K562 (cell line): Measurements from ENCODE around the gene MEAF6. TPM values are rescaled to one million over a fixed set of nuclear protein-coding genes. Genes with fewer than 3 reads are reported as not detected.

Source experiments
- ATAC-seq: fragments of 200-7000 bp; cut with Tn5 transposase; 3 replicates; pipeline ENCODE4 v1.9.1; 2020; ENCODE audit warnings: moderate library complexity
- BruUV-seq: library from RNA; stranded (reverse); fragments of 400-500 nt; replicated peaks from 2 replicates; lab custom pipeline; 2021; lab: Mats Ljungman, UMichigan
- CTCF ChIA-PET: fragments of 300-600 bp; formaldehyde crosslinking; extraction: SDS; loops from one replicate; lab custom pipeline; 2021; ENCODE audit warnings: low intra/inter-chr PET ratio; lab: Yijun Ruan, JAX
- POLR2A ChIA-PET: fragments of 300-600, 350-650 bp; sonication (Branson Sonifier 250); formaldehyde crosslinking; extraction: SDS; loops from one replicate; lab custom pipeline; 2021; ENCODE audit warnings: antibody characterized with exemption, inconsistent platforms; lab: Yijun Ruan, JAX
- DNase-seq, 4 experiments: peaks; one replicate each; pipeline versions ENCODE4 v3.0.0 to v3.0.0-alpha.2; 2011 to 2018; ENCODE audit warnings: low spot score in 3 of 4, mixed read lengths in 3 of 4; ENCODE audit errors: extremely low read depth in 1 of 4
- FAIRE-seq: peaks from 2 replicates; lab custom pipeline; 2011; peaks lifted over from hg19 to GRCh38; lab: Jason Lieb, UNC
- H2AFZ ChIP-seq: 2 replicates; pipeline ENCODE4 v1.6.0; 2011; ENCODE audit warnings: low read depth, low read length, control low read depth, inconsistent platforms
- H3K27ac ChIP-seq: fragments of 200-600 bp; 3 replicates; pipeline ENCODE4 v1.8.0; 2011; ENCODE audit warnings: low read depth, mild to moderate bottlenecking, control low read depth, inconsistent platforms, low read length, moderate library complexity, mixed read lengths; ENCODE audit errors: extremely low read depth
- H3K27me3 ChIP-seq, 2 experiments: fragments of 300-600 bp in 1 of 2; 2 replicates in 1 of 2; 3 replicates in 1 of 2; pipeline versions ENCODE4 v1.6.0 to v1.8.0; 2011; ENCODE audit warnings: inconsistent platforms in 2 of 2, low read length in 2 of 2, mild to moderate bottlenecking in 1 of 2, mixed read lengths in 1 of 2, moderate library complexity in 1 of 2; ENCODE audit not compliant: control insufficient read depth in 2 of 2, insufficient read depth in 2 of 2
- H3K36me3 ChIP-seq: fragments of 300-600 bp; 3 replicates; pipeline ENCODE4 v1.8.0; 2011; ENCODE audit warnings: mild to moderate bottlenecking, low read length, inconsistent platforms; ENCODE audit not compliant: control insufficient read depth, insufficient read depth
- H3K4me1 ChIP-seq, 2 experiments: fragments of 200-600 bp in 1 of 2; replicated peaks in 1 of 2; 2 replicates in 1 of 2; 3 replicates in 1 of 2; pipeline versions ENCODE4 v1.5.1 to v1.8.0; 2011; ENCODE audit warnings: inconsistent platforms in 2 of 2, low read length in 2 of 2, mild to moderate bottlenecking in 1 of 2, mixed read lengths in 1 of 2, moderate library complexity in 1 of 2; ENCODE audit not compliant: control insufficient read depth in 2 of 2, insufficient read depth in 2 of 2
- H3K4me2 ChIP-seq: 2 replicates; pipeline ENCODE4 v1.6.1; 2011; ENCODE audit warnings: low read length, control low read depth, inconsistent platforms, mixed read lengths; ENCODE audit not compliant: insufficient read depth
- H3K4me3 ChIP-seq: fragments of 200-600 bp; sonication (generic), shearing (Covaris generic); 2 replicates; pipeline ENCODE4 v1.5.1; 2016; ENCODE audit warnings: control low read depth, inconsistent platforms
- H3K79me2 ChIP-seq: fragments of 200-600 bp; 3 replicates; pipeline ENCODE4 v1.8.0; 2011; ENCODE audit warnings: low read length, inconsistent platforms; ENCODE audit not compliant: control insufficient read depth, insufficient read depth
- H3K9ac ChIP-seq, 2 experiments: 2 replicates each; pipeline versions ENCODE4 v1.6.0 to v1.6.1; 2011; ENCODE audit warnings: low read depth in 2 of 2, low read length in 2 of 2, control low read depth in 1 of 2, inconsistent platforms in 1 of 2, mild to moderate bottlenecking in 1 of 2, mixed read lengths in 1 of 2; ENCODE audit not compliant: insufficient read depth in 1 of 2
- H3K9me1 ChIP-seq: one replicate; pipeline ENCODE4 v1.6.0; 2011; ENCODE audit warnings: inconsistent platforms, mild to moderate bottlenecking, low read length, moderate library complexity; ENCODE audit not compliant: control insufficient read depth, insufficient read depth
- H3K9me3 ChIP-seq: replicated peaks from 2 replicates; pipeline ENCODE4 v1.5.1; 2011; ENCODE audit warnings: low read depth, low read length, inconsistent platforms; ENCODE audit not compliant: control insufficient read depth, insufficient read depth
- H4K20me1 ChIP-seq: replicated peaks from 2 replicates; pipeline ENCODE4 v1.6.1; 2011; ENCODE audit warnings: low read length, inconsistent platforms, mixed read lengths; ENCODE audit not compliant: control insufficient read depth, insufficient read depth
- ARID1B ChIP-seq: fragments of 450-650 bp; IDR thresholded peaks from 2 replicates; pipeline ENCODE4 v1.6.1; 2016; ENCODE audit warnings: antibody characterized with exemption, mild to moderate bottlenecking, inconsistent platforms
- GABPA ChIP-seq: fragments of 200-800 bp; sonication (Bioruptor generic); conservative IDR thresholded peaks from 2 replicates; pipeline ENCODE4 v1.6.1; 2016; ENCODE audit warnings: low read depth, missing genetic modification characterization, missing compliant biosample characterization
- GTF2E2 ChIP-seq: fragments of 200-800 bp; sonication (Bioruptor generic); IDR thresholded peaks from 2 replicates; pipeline ENCODE4 v1.6.1; 2016; ENCODE audit warnings: missing genetic modification characterization, missing compliant biosample characterization
- MAX ChIP-seq: sonication (generic); formaldehyde crosslinking; IDR thresholded peaks from 2 replicates; pipeline ENCODE4 v1.9.0; 2022; ENCODE audit warnings: mild to moderate bottlenecking, missing genetic modification reagents
- NELFE ChIP-seq: IDR thresholded peaks from 2 replicates; pipeline ENCODE4 v1.6.1; 2011; ENCODE audit warnings: mild to moderate bottlenecking; ENCODE audit not compliant: insufficient read depth, insufficient read length
- NONO ChIP-seq, 2 experiments: fragments of 200-400 bp in 1 of 2; fragments of 450-650 bp in 1 of 2; formaldehyde crosslinking in 1 of 2; IDR thresholded peaks; 2 replicates each; pipeline ENCODE4 v1.6.1; 2017; ENCODE audit warnings: low read depth in 2 of 2, mild to moderate bottlenecking in 2 of 2, moderate library complexity in 2 of 2, low read length in 1 of 2
- POLR2H ChIP-seq: IDR thresholded peaks from 2 replicates; pipeline ENCODE4 v1.6.1; 2016; ENCODE audit warnings: missing genetic modification characterization, low read depth, mild to moderate bottlenecking, control low read depth, missing compliant biosample characterization, moderate library complexity
- RERE ChIP-seq: sonication (generic); formaldehyde crosslinking; IDR thresholded peaks from 2 replicates; pipeline ENCODE4 v1.8.0; 2023; ENCODE audit warnings: missing genetic modification reagents, mild to moderate bottlenecking, borderline replicate concordance
- RNF219 ChIP-seq: fragments of 250-450 bp; sonication (Bioruptor Pico); IDR thresholded peaks from 2 replicates; pipeline ENCODE4 v1.5.0; 2022; ENCODE audit warnings: mild to moderate bottlenecking
- ZNF134 ChIP-seq: fragments of 250-450 bp; sonication (Bioruptor Pico); conservative IDR thresholded peaks from 2 replicates; pipeline ENCODE4 v1.4.0; 2020
- ZNF780A ChIP-seq: fragments of 250-450 bp; sonication (Bioruptor Pico); IDR thresholded peaks from 2 replicates; pipeline ENCODE4 v1.5.0; 2021; ENCODE audit warnings: mild to moderate bottlenecking
- WGBS: fragments of 100-300 bp; shearing (Covaris generic); methylation state at CpG from one replicate; pipeline ENCODE4 v1.1.6; 2016; ENCODE audit warnings: low coverage, mixed read lengths; ENCODE audit not compliant: insufficient coverage; ENCODE audit errors: missing lambda C conversion rate; 5-methylcytosine and 5-hydroxymethylcytosine counted together
- in situ Hi-C: fragments of 300-500 bp; cut with MboI; formaldehyde crosslinking; loops from 4 replicates; pipeline ENCODE4 v1.15.0; 2018; ENCODE audit warnings: inconsistent platforms, mixed read lengths
- intact Hi-C: fragments of 100-400 bp; cut with micrococcal nuclease; formaldehyde crosslinking; loops from 2 replicates; pipeline ENCODE4 v1.14.2; 2022
- polyA plus RNA-seq, 8 experiments: library from polyadenylated mRNA; depleted of rRNA in 4 of 8; stranded (reverse) in 5 of 8; unstranded in 3 of 8; fragments of >200 nt; fragmentation: Nextera tagmentation in 2 of 8; fragmentation: Illumina TruSeq in 1 of 8; extraction: Ambion mirVana in 2 of 8; extraction: Trizol in 1 of 8; gene quantifications; 2 replicates each; pipeline versions ENCODE4 v1.2.1 to v1.2.3, GENCODE V29; 2011 to 2014; ENCODE audit warnings: inconsistent platforms in 1 of 8, missing spikeins in 1 of 8
- total RNA-seq, 7 experiments: library from RNA; depleted of rRNA in 6 of 7; stranded (reverse); fragments of >200 nt in 6 of 7; fragmentation: Illumina TruSeq in 2 of 7; extraction: Trizol in 2 of 7; gene quantifications; 2 replicates each; pipeline versions ENCODE4 v1.2.1 to v1.2.3, GENCODE V29; 2011 to 2021; ENCODE audit warnings: low replicate concordance in 1 of 7

The MEAF6 gene
- total and polyA plus RNA-seq, 9 of the 15 experiments (the other 6 are each of a cell fraction or from before 2014, with no cell fraction given) = 55.0 to 151 (median 92.3) TPM

GRCh38 chr1:37561133-37562132, 46.9 kb upstream of the MEAF6 start:
- H2AFZ ChIP-seq = no peak overlapping the region
- H3K27me3 ChIP-seq = no peaks in the 10 kb centered on the region
- peaks cover 4% of the 10 kb centered on the region for H3K9me1 ChIP-seq
- no peaks in the 10 kb centered on the region for H3K9me3 ChIP-seq
- H3K4me1 ChIP-seq = peaks cover 60 to 61% of the 10 kb centered on the region in 2 experiments
- ChIA-PET POLR2A (interaction anchor here (0.7 to 1.2 kb wide), 2 partner anchors 107 to 129 kb away, joined by 3 read pairs; a partner anchor contains a TSS), CTCF (interaction anchor here (0.6 to 0.9 kb wide), 2 partner anchors 94 to 122 kb away, joined by 3 read pairs; no protein-coding TSS in a partner anchor)
- ATAC-seq (peak; percentile 70), DNase-seq (peak; percentile 56 to 66 (median 61)), FAIRE-seq (peak; percentile 35)
- intact Hi-C loops = loop anchor here (5.0 kb wide), 1 partner anchor 121 kb away; no protein-coding TSS in a partner anchor
- 0 out of 2 replicates have a peak, but pooled peaks cover 4% of the 10 kb centered on the region for H4K20me1 ChIP-seq
- peaks cover 37% of the 10 kb centered on the region for H3K36me3 ChIP-seq
- in situ Hi-C loops = no loop called here
- no peak overlapping the region; the same call in 2 of the 3 replicates for H3K27ac ChIP-seq
- H3K4me3 ChIP-seq = no peak overlapping the region
- no TSS peak for BruUV-seq
- WGBS = 94% methylated on average over 21 of the region's 21 CpGs
- H3K9ac ChIP-seq = peak overlapping the region in 1 of 2 experiments; percentile 57; a peak in 1 of 4 replicates
- H3K4me2 ChIP-seq = no peak overlapping the region
- no peaks in the 10 kb centered on the region for H3K79me2 ChIP-seq
- TF ChIP-seq ZNF134 (no peak), NONO (IDR thresholded peaks at IDR 0.05; ENCODE audit: low read depth in 2 of 2, low read length in 1 of 2) (no peak), ZNF780A (CRISPR knock-in tag) (no peak), POLR2H (tag) (no peak), NELFE (no peak), RNF219 (CRISPR knock-in tag) (no peak), MAX (CRISPR knock-in tag) (peak; percentile 42; the same call in 1 of the 2 replicates), RERE (CRISPR knock-in tag) (no peak), GABPA (tag) (no peak), ARID1B (no peak), GTF2E2 (tag) (no peak)
